HG03378 (cell line): ENCODE results near the gene UST.
"Not testable (repeated sequence)": the region's sequence is repeated elsewhere in the genome, so short reads cannot be mapped to it uniquely, and the experiment has no call there.

Source experiments
- ATAC-seq: cut with Tn5 transposase; IDR thresholded peaks from one replicate; pipeline ENCODE4 v1.9.1; 2021; ENCODE audit warnings: mild to moderate bottlenecking, moderate library complexity; ENCODE audit not compliant: unreplicated experiment

The UST gene

DNA sequence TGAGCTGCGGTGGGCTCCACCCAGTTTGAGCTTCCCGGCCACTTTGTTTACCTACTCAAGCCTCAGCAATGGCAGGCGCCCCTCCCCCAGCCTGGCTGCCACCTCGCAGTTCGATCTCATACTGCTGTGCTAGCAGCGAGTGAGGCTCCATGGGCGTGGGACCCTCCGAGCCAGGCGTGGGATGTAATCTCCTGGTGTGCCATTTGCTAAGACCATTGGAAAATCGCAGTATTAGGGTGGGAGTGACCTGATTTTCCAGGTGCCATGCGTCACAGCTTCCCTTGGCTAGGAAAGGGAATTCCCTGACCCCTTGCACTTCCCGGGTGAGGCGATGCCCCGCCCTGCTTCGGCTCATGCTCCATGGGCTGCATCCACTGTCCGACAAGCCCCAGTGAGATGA, 117.3 kb downstream of the UST start:
- ATAC-seq: not testable (repeated sequence)

DNA sequence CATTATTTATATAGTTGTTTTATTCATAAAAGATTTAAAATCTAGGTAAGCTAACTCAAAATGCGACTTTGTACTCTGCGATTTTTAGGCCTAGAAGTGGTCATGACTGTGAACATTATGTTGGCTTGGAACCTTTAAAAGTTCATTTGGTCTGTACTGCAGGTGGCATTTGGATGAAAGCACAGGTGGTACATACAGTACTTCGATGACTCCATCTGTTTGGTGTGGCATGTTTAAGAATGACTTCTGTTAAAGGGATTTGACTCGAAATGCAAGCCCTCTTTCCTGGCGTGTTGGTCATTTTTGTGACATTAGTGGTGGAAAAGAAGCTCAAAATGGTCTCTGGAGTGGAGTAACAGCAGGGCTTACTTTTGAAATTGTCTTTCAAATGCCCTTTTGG, 118.1 kb downstream of the UST start:
- ATAC-seq: no peak

DNA sequence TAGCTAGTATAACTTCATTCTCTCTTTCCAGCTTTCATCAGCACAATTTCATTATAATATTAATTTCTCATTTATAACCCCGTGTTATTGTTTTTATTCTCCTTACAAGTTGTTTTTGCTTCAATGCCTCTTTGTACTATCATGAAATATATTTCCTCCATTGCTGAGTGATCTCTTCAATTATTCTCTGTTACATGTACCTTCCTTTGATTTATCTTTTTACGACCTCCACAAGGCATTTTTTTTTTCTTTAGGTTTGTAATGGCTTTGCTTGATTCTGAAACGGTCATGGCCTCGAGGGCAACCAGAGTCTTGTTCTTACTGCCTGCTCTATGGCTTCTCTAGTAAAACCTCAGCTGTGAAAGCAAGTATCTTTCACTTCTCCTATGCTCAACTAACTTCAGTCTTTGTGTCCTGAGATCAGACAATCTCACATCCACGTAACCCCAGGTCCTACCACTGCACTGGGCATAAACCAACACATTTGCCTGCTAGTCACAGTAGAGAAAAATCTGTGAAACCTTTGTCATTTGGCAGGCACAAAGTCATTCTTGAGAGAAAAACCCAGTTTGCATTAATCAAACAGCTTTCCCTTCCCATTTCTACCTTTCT, 119.9 kb downstream of the UST start:
- peak; percentile 97 for ATAC-seq

DNA sequence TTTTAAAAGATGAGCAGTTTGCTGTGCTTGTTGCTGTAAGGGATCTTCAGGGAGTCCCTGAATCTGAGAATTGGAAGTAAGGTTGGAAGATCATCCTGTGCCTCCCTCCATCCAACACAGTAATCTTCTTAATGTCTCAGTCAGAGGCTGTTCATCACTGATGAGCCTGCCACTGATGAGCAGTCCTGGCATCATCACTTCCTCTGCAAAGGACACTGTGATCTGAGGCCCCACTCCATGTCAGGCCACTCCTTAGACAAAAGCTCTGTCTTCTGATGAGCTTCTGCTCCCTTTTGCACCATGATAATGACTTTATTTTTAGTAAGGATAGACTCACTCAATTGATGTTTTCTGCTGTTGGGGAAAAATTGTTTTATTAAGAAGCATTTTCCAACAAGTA, 121.0 kb downstream of the UST start:
- ATAC-seq: no peak

DNA sequence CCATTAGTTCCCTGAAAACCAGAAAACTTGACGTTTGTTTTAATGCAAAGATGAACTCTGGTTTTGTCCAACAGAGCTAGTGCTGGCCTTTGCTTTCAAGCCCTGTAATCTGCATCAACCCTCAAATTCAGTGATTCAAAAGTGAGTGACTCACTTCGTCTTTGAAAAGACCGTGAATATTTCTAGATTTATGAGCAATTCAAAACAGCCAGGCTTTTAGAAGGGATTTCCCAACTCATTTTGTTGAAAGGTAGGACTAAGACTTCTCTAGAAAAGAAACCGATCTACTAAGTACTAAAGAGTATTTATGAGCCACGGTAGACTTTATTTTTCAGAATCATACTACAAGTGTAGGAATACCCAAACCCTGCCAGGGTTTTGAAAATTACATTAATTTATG, 121.5 kb downstream of the UST start:
- no peak for ATAC-seq

DNA sequence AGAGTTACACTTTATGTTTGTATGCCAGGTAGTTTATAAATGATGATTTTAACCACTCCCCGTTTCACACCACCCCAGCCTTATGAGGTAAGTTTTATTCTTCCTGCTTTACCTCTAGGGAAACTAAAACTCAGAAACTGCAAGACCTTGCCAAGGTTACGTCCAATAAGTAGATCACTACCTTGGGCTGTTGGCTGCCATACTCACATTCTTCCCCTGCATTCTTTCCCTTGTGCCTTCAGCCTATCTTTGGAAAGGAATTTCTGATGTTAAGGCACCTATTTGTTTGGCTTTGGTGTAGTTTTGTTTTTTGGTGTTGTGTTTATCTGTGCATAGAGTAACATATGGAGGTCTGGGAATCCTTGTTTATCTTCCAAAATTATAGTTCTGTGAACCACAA, 122.1 kb downstream of the UST start:
- no peak for ATAC-seq

DNA sequence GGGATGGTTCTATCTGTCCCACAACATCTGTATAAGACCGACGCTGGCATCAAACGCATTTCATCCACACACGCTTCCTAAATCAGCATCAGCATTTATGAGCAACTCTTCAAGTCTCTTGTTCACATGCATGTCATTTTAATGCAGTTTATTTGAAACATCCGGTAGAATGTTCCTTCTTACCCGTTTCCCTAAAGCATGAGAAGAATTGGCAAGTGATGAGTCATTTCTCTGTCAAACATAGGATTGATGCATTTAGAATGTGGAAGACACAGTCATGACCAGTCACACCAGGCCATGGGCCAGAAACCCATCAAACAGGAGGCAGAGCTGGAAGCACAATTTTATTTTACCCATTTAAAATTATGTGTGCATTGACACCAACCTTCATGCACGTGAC, 122.8 kb downstream of the UST start:
- ATAC-seq: no peak

DNA sequence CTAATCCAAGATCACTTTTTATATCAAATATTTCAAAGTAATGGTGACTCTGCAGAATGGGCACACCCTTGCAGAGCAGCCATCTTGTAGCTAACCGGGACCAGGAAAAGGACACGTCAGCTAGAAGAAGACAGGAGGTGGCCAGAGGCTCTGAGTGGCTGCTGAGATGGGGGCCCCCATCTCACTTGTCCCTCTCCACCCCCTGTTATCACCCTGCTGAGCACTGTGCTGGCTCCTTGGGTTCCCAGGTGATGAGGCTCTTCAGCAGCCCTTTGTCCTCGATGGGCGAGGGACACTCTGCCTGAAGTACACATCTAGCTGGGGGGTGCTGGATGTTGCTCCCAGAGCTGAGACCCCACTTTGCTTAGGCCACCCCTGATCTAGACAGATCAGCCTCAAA, 126.3 kb downstream of the UST start:
- no peak for ATAC-seq

DNA sequence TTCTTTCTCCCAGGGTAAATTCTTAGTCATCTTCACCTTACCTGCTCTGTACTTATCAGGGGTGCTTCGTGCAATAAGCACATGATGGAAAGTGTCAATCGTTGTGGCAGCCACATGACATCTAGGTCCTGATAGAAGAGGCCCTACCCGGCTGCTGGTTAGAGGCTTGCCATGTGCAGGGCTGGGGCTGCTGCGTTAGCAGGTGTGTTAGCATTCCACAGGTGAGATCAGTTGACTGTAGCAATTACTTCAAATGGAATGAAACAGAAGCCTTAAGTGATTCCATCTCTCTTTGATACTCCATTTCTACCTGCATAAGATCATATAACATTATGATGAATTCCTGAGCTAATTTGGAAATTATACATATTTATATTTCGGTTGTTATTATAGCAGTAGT, 127.0 kb downstream of the UST start:
- ATAC-seq: no peak

DNA sequence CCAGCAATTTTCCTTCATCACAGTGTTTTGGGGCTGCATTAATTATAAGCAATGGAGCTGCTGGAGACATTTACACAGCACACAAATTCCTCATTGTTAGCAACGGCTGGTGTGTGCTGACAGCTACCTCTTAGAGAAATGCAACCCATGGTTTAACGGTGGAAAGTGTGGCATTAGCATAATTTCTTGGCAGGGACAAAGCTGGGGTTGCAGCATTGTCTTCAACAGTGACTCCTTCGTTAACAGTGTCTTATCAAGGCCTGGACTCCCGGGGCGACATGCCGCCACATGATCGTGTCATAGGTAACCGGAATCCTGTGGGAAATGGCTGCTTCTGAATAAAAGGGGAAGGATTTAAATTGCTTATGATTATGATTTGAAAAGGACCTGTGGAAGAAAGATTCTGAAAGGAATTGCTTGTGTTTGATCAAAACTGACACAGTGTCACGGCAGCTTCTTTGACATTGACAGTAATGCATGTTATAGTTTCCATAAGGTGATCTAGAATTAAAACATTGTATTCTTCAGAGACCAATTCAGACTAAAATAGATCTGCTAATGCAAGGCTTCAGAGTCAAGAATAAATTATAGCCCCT, 128.0 kb downstream of the UST start:
- no peak for ATAC-seq

DNA sequence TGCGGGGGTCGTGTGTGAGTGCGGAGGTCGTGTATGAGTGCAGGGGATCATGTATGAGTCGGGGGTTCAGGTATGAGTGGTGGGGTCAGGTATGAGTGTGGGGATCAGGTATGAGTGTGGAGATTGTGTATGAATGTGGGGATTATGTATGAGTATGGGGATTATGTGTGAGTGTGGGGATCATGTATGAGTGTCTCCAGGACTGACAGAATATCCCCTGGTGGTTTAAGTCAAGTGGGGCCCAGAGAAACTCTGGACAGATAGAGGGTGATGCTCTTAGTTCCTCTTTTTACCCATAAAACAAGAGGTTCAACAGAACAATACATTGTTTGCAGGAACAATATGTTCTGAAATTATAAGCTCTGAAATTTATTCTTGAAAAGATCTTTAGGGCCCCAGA, 131.9 kb downstream of the UST start:
- ATAC-seq: no peak

DNA sequence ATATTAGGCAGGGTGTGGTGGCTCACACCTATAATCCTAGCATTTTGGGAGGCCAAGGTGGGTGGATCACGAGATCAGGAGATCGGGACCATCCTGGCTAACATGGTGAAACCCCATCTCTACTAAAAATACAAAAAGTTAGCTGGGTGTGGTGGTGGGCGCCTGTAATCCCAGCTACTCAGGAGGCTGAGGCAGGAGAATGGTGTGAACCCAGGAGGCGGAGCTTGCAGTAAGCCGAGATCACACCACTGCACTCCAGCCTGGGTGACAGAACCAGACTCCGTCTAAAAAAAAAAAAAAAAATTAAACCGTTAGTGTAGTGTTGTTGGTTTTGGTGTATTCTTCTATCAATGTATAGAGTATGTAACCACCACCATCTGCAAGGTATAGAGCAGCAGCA, 133.9 kb downstream of the UST start:
- not testable (repeated sequence) for ATAC-seq

DNA sequence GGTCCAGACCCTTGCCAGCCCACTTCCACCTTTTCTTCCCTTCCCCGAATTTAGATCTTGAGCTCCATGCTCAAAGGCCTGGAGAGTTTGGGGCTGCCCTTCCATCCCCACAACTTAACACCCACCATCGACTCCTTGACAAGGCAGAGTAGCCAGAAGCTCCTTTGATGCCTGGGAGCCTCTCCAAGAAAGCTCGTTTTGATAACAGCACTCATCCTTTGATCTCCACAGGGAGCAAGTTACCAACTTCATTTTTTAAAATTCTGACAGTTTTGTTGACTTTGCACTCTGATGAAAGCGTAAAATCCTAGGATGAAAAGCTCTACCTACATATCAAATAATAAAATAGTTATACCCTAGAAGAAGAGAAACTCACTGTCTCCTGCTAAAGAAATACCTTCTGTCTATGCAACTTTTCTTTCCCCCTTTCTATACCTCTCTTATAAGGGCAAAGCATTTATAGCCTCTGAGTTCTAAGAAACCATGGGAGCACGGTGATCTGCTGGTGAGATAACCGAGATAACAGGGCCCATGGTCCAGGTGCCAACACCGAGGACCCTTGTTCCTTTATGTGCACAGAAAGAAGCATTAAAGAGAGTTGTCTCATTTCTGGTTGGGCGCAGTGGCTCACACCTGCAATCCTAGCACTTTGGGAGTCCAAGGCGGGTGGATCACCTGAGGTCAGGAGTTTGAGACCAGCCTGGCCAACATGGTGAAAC, 134.9 kb downstream of the UST start:
- ATAC-seq: no peak

DNA sequence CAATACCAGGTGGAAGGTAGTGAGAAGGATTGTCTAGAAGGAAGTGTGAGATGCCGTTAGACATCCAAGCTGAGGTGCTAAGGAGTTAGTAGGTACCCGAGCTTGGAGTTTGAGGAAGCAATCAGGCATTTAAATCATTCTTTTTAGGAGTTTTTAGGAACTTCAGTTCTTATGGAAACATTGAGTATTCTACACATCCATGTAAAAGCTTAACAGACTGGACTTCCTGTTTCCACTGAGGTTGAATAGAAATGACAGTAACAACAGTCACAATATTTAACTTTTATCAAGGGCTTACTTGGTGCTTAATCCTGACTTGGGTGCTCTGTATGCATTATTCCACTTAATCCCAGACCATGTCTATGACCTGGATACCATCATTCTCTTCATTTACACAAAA, 136.4 kb downstream of the UST start:
- ATAC-seq: no peak

DNA sequence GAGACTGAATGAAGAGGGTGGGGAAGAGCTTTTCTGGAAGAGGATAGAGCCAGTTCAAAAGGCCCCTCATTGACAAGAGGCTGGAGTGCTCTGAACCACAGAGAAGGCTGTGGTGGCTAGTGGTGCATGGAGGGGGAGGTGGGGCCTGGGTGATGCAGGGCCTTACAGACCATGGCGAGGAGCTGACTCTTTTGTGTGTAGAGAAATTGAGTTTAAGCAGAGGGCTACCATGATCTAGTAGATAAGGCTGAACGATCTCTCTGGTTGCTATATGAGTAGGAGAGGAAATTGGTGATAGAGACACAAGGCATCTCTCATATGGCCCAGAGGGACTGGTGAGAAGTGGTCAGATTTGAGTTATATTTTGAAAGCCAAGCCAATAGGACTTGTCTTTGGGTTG, 137.6 kb downstream of the UST start:
- ATAC-seq: peak; percentile 85

DNA sequence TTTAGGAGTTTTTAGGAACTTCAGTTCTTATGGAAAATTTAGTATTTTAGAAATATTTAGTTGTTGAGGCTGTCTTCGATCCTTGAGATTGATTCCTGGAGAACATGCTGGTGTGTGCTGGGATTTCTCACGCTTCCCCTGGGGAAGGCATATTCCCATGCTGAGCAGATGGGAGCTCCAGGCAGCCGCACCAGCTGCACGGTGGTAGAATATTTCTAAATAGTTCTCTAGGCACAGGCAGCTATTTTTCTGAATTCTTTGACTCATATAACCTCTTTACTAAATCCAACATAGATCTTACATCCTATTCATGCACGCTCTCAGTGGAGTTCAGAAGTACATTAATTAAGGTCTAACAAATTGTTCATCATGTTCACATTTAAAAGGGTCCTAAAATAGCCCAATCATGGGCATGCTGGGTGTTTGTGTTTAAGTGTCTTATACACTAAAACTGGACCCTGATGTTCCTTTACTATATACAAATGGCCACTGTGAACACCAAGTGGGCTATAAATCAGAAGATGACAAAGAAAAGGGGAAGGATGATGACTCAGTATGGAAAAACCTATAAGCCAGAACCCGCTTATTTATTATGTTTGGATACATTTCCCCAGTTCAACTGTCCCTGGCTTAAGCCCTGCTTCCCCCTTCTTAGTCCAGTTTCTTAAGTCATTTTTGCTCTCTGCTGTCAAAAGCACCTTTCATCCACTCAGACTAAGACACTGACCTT, 138.5 kb downstream of the UST start:
- no peak for ATAC-seq

DNA sequence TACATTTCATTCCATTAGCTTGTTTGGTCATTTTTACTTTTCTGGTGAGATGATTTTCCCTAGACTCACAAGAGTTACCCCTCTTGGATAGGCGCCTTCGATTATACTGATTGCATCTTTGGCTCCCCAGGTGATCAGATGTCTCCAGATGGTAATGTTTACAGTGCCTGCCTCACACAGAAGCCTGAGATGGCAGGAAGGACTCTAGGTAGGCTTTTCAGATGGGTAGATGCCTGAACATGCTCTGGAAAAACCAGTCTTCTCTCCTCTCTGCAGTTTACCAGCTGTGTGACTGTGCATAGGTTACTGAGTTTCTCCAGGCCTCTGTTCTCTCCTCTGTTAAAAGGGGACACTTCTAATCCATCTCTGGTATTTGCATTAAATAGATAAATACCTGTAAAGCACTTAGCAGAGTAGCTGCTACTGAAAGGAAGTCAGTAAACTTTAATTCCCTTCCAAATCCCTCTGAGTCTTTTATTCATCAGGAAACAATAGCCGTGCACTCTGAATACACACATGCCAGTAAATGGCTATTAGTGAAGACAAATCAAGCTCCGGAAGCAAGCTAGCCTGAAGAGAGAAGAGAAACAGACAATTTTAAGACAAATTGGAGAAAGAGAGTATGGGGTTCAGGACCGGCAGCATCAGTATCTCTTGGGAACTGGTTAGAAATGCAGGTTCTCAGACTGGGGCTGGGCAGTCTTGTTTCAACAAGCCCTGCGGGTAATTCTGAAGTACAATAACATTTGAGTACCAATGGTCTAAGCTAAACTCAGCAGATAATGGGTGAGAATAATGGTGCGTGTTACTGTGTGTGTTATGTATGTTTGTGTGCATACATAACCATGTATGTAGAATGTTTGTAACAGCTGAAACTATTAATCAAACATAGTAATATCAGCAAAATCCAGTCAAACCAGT, 139.4 kb downstream of the UST start:
- no peak for ATAC-seq

DNA sequence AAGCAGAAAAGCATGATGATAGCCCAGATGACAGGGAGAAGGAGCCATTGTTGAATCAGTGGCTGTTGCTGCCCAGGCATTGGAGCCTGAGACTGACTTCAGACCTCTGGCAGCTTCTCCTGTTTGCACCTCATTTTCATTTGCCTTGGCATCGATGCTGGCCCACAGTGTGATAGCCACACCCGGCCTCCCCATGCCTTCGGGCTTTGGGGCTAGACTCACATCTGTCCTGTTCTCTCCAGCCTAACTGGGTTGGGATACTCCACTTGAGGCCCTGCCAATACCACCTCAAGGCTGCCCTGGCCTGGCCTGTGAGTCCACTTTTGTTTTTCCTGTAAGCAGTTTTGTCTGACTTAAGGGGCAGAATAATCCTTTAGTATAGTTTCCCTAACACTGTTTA, 140.4 kb downstream of the UST start:
- ATAC-seq: no peak

DNA sequence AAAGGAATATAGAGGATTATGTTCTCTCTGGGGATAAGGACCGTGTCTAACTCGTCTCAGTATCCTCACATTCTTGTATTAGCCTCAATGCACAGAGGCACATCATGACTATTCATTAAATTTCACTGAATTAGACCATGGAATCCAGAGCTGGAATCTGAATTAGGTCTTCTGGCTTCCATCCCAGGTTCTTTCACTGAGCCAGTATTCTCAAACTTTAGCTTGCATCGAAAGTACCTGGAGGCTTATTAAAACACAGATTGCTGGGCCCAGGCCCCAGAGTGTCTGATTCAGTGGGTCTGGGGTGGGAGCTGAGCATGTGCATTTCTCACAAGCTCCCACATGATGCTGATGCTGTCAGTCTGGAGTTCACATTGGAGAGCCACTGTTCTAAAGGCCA, 142.0 kb downstream of the UST start:
- no peak for ATAC-seq

DNA sequence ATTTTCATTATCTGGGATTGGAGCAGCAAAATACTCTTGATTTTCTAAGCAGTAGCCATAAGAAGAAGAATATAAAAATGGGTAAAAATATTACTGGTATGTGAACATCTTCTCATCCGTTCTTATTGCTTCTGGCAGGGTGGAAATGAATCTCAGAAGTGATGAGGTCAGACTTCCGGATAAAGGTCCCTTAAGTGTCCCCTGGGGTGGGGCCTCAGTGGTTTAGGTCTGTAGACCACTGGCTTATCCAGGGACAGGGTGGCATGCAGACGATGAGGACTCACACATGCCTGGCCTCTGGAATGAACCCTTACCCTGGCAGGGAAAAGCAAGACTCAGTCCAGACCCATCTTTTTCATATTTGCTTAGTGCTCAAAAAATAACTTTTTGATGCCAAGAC, 143.3 kb downstream of the UST start:
- no peak for ATAC-seq
